Ectodermal cell (in vitro differentiated cells): ENCODE measurements around the gene MALT1.

Source experiments
- H3K27ac ChIP-seq: 2 replicates; pipeline ENCODE4 v1.7.0; 2013; ENCODE audit warnings: mild to moderate bottlenecking, low read depth, low read length; ENCODE audit not compliant: insufficient read depth, poor library complexity, severe bottlenecking
- H3K27me3 ChIP-seq: 2 replicates; pipeline ENCODE4 v1.7.0; 2013; ENCODE audit warnings: mild to moderate bottlenecking, low read length; ENCODE audit not compliant: insufficient read depth, control insufficient read depth, poor library complexity, severe bottlenecking
- H3K36me3 ChIP-seq: one replicate; pipeline ENCODE4 v1.7.0; 2013; ENCODE audit warnings: low read length; ENCODE audit not compliant: control insufficient read depth, insufficient read depth
- H3K4me1 ChIP-seq: one replicate; pipeline ENCODE4 v1.7.0; 2013; ENCODE audit warnings: low read length; ENCODE audit not compliant: control insufficient read depth, insufficient read depth
- H3K4me3 ChIP-seq: 2 replicates; pipeline ENCODE4 v1.7.0; 2013; ENCODE audit warnings: low read depth, low read length, control low read depth; ENCODE audit not compliant: insufficient read depth
- H3K9me3 ChIP-seq: 2 replicates; pipeline ENCODE4 v1.7.0; 2013; ENCODE audit warnings: mild to moderate bottlenecking, low read length, moderate library complexity; ENCODE audit not compliant: control insufficient read depth
- WGBS, 2 experiments: methylation state at CpG; one replicate each; pipeline ENCODE4 v1.1.7; 2013; ENCODE audit warnings: missing lambda C conversion rate in 2 of 2; 5-methylcytosine and 5-hydroxymethylcytosine counted together

The MALT1 gene

GRCh38 chr18:58800582-58800981, 129.3 kb downstream of the MALT1 start:
- Histone ChIP-seq H3K27me3 (no peaks in the 10 kb centered on the region), H3K4me3 (no peak overlapping the region), H3K36me3 (no peaks in the 10 kb centered on the region), H3K9me3 (no peaks in the 10 kb centered on the region), H3K4me1 (peaks cover 3% of the 10 kb centered on the region), H3K27ac (no peak overlapping the region)
- WGBS, 2 experiments: 82 to 95% methylated on average over 3 of the region's 4 CpGs

GRCh38 chr18:58802959-58803358, 131.7 kb downstream of the MALT1 start:
- H3K27me3 ChIP-seq: no peaks in the 10 kb centered on the region
- 76 to 77% methylated on average over 5 of the region's 5 CpGs for WGBS, 2 experiments

DNA sequence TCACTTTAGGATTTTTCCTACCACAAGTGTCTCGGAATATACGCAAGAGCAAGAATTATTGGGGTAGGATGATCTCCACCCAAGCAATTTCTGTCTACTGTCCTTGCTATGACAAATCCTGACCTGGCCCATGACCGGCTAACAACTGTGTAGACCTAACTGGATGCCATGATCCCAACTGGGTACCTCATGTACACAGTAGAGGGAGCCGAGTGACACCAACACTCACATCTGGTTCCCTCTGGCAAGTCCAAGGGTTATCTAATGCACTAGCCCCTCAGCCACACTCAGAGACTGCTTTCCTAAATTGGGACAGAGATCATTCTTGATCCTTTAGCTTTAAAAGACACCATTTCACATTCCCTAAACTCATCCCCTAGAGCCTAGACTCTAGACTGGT, 132.7 kb downstream of the MALT1 start:
- no peak overlapping the region for H3K27ac ChIP-seq
- H3K4me3 ChIP-seq: no peak overlapping the region
- 87 to 88% methylated on average over 4 of the region's 4 CpGs for WGBS, 2 experiments
- H3K9me3 ChIP-seq: no peaks in the 10 kb centered on the region
- peaks cover 8% of the 10 kb centered on the region for H3K4me1 ChIP-seq
- no peaks in the 10 kb centered on the region for H3K36me3 ChIP-seq
- H3K27me3 ChIP-seq: no peaks in the 10 kb centered on the region

More at GRCh38 chr18:58802959-58803358, 131.7 kb downstream of the MALT1 start:
- Histone ChIP-seq H3K4me3 (no peak overlapping the region), H3K27ac (no peak overlapping the region), H3K36me3 (no peaks in the 10 kb centered on the region), H3K9me3 (no peaks in the 10 kb centered on the region), H3K4me1 (peaks cover 8% of the 10 kb centered on the region)
